Smooth muscle cell of the brain vasculature (primary cell): ENCODE data around the gene EGFLAM.

Experiments
- DNase-seq: peaks from one replicate; pipeline ENCODE4 v3.0.0-alpha.2; 2012; ENCODE audit warnings: low read depth, low spot score

The EGFLAM gene

GRCh38 chr5:38469707-38470267 lies 211.4 kb downstream of the EGFLAM start:
- no peak for DNase-seq

DNA sequence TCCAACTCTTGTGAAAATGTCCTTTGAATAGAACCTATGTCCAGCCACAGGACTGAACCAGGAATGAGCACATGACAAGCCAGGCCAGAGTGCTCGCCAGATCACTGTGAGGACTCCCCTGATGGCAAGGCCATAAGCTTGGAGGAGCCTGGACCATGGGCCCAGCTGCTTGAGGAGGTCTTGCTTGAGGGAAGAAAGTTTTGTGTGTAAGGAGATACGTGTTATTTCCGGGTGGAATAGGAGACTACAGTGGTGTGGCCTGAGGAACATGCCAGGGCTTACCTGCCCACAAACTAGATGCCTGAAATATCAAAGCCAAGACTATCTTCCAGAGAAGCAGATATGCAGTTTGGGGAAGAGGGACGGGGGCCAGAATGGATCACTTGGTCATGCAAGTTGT lies 213.3 kb downstream of the EGFLAM start:
- DNase-seq = no peak

DNA sequence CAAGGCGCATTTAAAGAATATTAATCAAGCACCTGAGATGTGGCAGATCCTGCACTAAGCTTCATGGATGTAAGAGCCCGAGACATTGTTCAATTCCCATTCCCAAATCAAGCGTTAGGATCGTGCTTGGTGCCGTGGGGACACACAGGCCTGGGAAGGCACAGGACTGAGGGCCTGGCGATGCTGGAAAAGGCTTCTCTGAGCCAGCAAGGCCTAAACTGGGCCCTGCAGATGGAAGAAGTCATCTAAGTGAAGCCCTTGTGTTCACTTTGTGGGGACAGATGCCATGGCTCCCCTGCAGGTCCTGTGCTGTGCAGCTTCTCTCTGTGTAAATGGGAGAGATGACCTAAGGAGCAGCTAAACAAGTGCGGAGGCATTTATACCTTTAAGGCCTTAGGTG lies 214.2 kb downstream of the EGFLAM start:
- no peak for DNase-seq

- no peak for DNase-seq
These were observed 214.6 kb downstream of the EGFLAM start for GRCh38 chr5:38473008-38473407.

DNA sequence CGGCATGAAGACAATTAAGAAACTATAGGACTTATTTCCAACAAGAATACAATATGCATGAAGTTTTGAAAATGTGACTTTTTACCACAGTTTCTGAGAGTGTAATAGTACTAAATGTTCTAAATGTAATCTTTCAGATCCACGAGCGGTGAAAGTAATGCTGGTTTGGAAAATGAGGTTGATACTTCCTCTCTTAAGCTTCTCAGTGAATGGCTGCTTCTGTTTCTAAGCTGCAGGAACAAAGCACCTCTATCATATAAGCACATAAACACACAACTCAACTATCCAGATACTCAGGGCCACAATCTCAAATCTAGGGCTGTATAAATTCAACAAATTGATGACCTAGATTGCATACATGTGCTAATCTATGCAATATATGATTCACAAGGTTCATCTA lies 219.8 kb downstream of the EGFLAM start:
- no peak for DNase-seq

DNA sequence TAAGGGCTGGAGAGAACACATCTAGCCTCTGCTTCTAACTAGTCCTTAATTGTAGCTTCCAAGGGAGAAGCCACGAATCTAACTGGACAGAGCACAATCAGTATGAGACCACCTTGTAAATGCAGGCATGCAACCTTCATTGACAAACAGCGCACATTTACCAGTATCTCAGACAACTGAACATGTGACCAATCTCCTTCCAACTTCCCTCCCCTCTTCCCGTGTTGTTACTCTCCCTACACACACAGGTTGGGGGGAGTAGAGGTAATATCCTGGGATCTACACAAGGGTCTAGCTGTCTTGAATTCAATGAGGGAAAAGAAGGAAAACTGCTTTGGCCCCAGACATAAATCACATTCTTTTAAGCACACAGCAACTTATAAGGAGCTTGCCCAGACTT lies 220.5 kb downstream of the EGFLAM start:
- no peak for DNase-seq

GRCh38 chr5:38479315-38479904 lies 221.1 kb downstream of the EGFLAM start:
- DNase-seq = no peak

- DNase-seq = no peak
These were observed 225.5 kb downstream of the EGFLAM start for GRCh38 chr5:38483805-38484398.

DNA sequence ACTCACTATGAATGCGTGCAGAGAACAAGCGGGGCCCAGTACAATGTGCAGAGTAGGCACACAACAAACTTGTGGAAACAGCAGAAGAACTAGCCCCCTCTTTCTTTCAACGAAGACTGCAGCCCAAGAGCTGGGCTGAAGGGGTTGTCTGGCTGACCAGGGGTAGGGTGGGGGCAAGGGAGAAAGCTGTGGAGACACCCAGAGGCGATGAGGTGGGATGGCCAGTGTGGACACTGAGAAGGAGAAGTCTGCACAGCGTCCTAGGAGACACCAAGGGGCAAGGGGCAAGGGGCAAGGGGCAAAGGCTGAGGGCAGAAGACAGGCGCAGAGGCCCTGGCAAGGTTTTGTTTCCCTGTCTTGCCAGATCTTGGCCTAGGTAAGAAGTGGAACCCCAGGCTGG lies 235.8 kb downstream of the EGFLAM start:
- DNase-seq = no peak

- DNase-seq = no peak
These were observed 236.4 kb downstream of the EGFLAM start for GRCh38 chr5:38494763-38495162.

DNA sequence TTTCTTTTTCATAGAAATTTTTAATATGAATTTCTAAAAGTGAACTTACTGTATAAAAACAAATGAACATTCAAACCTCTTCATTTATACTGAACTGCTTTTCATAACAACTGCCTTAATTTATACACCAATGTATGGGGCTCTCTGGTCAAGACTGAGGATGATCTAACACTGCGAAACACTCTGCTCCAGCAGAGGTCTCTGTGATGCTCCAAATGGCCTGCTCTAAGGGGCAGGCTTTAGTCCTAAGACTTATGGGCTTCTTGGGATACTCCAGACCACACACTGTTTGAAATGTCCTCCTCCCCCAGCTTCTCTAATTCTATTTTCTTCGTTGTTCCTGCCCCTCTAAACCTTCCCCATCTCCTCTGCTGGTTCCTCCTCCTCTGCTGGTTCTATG lies 239.6 kb downstream of the EGFLAM start:
- DNase-seq = no peak

- DNase-seq = no peak
These were observed 242.4 kb downstream of the EGFLAM start for GRCh38 chr5:38500573-38501260.

DNA sequence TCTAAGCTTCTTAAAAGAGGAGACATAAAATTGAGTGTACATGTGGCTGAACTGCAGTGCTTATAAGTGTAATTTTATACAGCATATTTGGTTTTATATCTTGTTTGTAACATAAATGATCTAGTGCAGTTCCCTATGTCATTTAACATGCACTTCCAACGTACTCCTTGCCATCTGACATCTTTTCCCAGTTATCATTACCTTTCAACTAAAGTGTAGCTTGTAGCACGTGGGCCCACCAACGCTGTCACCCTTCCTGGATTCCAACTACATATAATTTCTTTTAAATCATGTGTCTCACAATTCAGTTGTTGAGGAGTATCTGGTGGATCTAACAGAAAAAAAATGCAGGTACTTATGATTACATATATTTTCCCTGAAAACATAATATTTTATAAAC lies 247.9 kb downstream of the EGFLAM start:
- DNase-seq = no peak

GRCh38 chr5:38509185-38509584 lies 250.8 kb downstream of the EGFLAM start:
- peak; percentile 23 for DNase-seq
